Subcutaneous abdominal adipose tissue (tissue), 5 donors: ENCODE measurements around the gene METAP2.
"Not testable (repeated sequence)": the region's sequence is repeated elsewhere in the genome, so short reads cannot be mapped to it uniquely, and the experiment has no call there.

ENCODE experiments used
- H3K27ac ChIP-seq: one replicate; pipeline ENCODE4 v1.7.0; 2013; ENCODE audit warnings: low read depth, mild to moderate bottlenecking, inconsistent platforms, low read length, moderate library complexity
- H3K27me3 ChIP-seq, 5 donors: one replicate each; pipeline ENCODE4 v1.7.0; 2013; ENCODE audit warnings: low read length in 5 of 5, inconsistent platforms in 1 of 5; ENCODE audit not compliant: control insufficient read depth in 5 of 5, insufficient read depth in 4 of 5
- H3K36me3 ChIP-seq, 5 donors: one replicate each; pipeline ENCODE4 v1.7.0; 2013; ENCODE audit warnings: low read length in 5 of 5; ENCODE audit not compliant: control insufficient read depth in 5 of 5, insufficient read depth in 5 of 5
- H3K4me1 ChIP-seq, 5 donors: one replicate each; pipeline ENCODE4 v1.7.0; 2013; ENCODE audit warnings: low read length in 5 of 5, mild to moderate bottlenecking in 3 of 5, moderate library complexity in 1 of 5; ENCODE audit not compliant: control insufficient read depth in 5 of 5, insufficient read depth in 5 of 5
- H3K4me3 ChIP-seq, 5 donors: one replicate each; pipeline ENCODE4 v1.7.0; 2013; ENCODE audit warnings: low read length in 5 of 5, low read depth in 1 of 5
- H3K9ac ChIP-seq, 5 donors: one replicate each; pipeline ENCODE4 v1.7.0; 2013; ENCODE audit warnings: low read length in 5 of 5, mild to moderate bottlenecking in 4 of 5, moderate library complexity in 3 of 5
- H3K9me3 ChIP-seq, 5 donors: one replicate each; pipeline ENCODE4 v1.7.0; 2013; ENCODE audit warnings: low read length in 5 of 5; ENCODE audit not compliant: control insufficient read depth in 5 of 5
- donor health status: healthy.
- donor health status: healthy.
- donor health status: healthy.
- donor health status: healthy.
- donor health status: healthy.

The METAP2 gene

GRCh38 chr12:95481072-95481471, 7.1 kb downstream of the METAP2 start:
- H3K4me1 ChIP-seq, result peaks cover 0 to 18% (median 3%) of the 10 kb centered on the region in 5 donors
- no peak overlapping the region for H3K27ac ChIP-seq
- no peak overlapping the region for H3K9ac ChIP-seq
- peaks cover 15 to 27% (median 25%) of the 10 kb centered on the region in 5 donors for H3K36me3 ChIP-seq
- H3K4me3 ChIP-seq, result no peak overlapping the region
- H3K27me3 ChIP-seq, result no peaks in the 10 kb centered on the region
- H3K9me3 ChIP-seq, result no peaks in the 10 kb centered on the region

- H3K27me3 ChIP-seq, result no peaks in the 10 kb centered on the region
- H3K4me1 ChIP-seq, result peaks cover 0 to 18% (median 3%) of the 10 kb centered on the region in 5 donors
- no peak overlapping the region for H3K27ac ChIP-seq
- H3K4me3 ChIP-seq, result no peak overlapping the region
- H3K9me3 ChIP-seq, result no peaks in the 10 kb centered on the region
- H3K9ac ChIP-seq, result no peak overlapping the region
- peaks cover 20 to 35% (median 24%) of the 10 kb centered on the region in 5 donors for H3K36me3 ChIP-seq
These were observed 7.9 kb downstream of the METAP2 start for GRCh38 chr12:95481888-95482287.

GRCh38 chr12:95482564-95482963, 8.6 kb downstream of the METAP2 start:
- H3K4me1 ChIP-seq, result peaks cover 0 to 18% (median 3%) of the 10 kb centered on the region in 5 donors
- H3K27ac ChIP-seq, H3K4me3 ChIP-seq, H3K9ac ChIP-seq, H3K27me3 ChIP-seq, H3K9me3 ChIP-seq: not testable (repeated sequence)
- peaks cover 19 to 34% (median 25%) of the 10 kb centered on the region in 5 donors for H3K36me3 ChIP-seq

- Histone ChIP-seq H3K27ac (no peak overlapping the region), H3K9me3 (no peaks in the 10 kb centered on the region), H3K4me1 (peaks cover 0 to 18% (median 0%) of the 10 kb centered on the region in 5 donors), H3K4me3 (no peak overlapping the region), H3K9ac (no peak overlapping the region), H3K36me3 (peaks cover 16 to 28% (median 18%) of the 10 kb centered on the region in 5 donors), H3K27me3 (no peaks in the 10 kb centered on the region)
These were observed 10.6 kb downstream of the METAP2 start for GRCh38 chr12:95484524-95484923.

GRCh38 chr12:95487024-95487423, 13.1 kb downstream of the METAP2 start:
- no peak overlapping the region for H3K4me3 ChIP-seq
- H3K27me3 ChIP-seq, result no peaks in the 10 kb centered on the region
- no peak overlapping the region for H3K9ac ChIP-seq
- peaks cover 0 to 6% (median 0%) of the 10 kb centered on the region in 5 donors for H3K4me1 ChIP-seq
- no peak overlapping the region for H3K27ac ChIP-seq
- no peaks in the 10 kb centered on the region for H3K9me3 ChIP-seq
- H3K36me3 ChIP-seq, result peaks cover 21 to 40% (median 27%) of the 10 kb centered on the region in 5 donors

GRCh38 chr12:95492462-95492861, 18.5 kb downstream of the METAP2 start:
- H3K9me3 ChIP-seq, result no peaks in the 10 kb centered on the region
- no peaks in the 10 kb centered on the region for H3K27me3 ChIP-seq
- H3K4me1 ChIP-seq, result no peaks in the 10 kb centered on the region
- peaks cover 41 to 57% (median 45%) of the 10 kb centered on the region in 5 donors for H3K36me3 ChIP-seq
- no peak overlapping the region for H3K4me3 ChIP-seq
- H3K27ac ChIP-seq, result no peak overlapping the region
- no peak overlapping the region for H3K9ac ChIP-seq

- Histone ChIP-seq H3K27ac (no peak overlapping the region), H3K36me3 (peaks cover 42 to 66% (median 58%) of the 10 kb centered on the region in 5 donors), H3K9ac (no peak overlapping the region), H3K9me3 (no peaks in the 10 kb centered on the region), H3K27me3 (no peaks in the 10 kb centered on the region), H3K4me3 (no peak overlapping the region), H3K4me1 (no peaks in the 10 kb centered on the region)
These were observed 20.9 kb downstream of the METAP2 start for GRCh38 chr12:95494888-95495287.

GRCh38 chr12:95495433-95495832, 21.5 kb downstream of the METAP2 start:
- no peak overlapping the region for H3K4me3 ChIP-seq
- no peaks in the 10 kb centered on the region for H3K9me3 ChIP-seq
- no peak overlapping the region for H3K27ac ChIP-seq
- no peaks in the 10 kb centered on the region for H3K27me3 ChIP-seq
- H3K4me1 ChIP-seq, result no peaks in the 10 kb centered on the region
- peaks cover 42 to 66% (median 58%) of the 10 kb centered on the region in 5 donors for H3K36me3 ChIP-seq
- no peak overlapping the region for H3K9ac ChIP-seq

- Histone ChIP-seq H3K27ac (no peak overlapping the region), H3K36me3 (peaks cover 35 to 60% (median 50%) of the 10 kb centered on the region in 5 donors), H3K4me3 (no peak overlapping the region), H3K4me1 (no peaks in the 10 kb centered on the region), H3K9me3 (no peaks in the 10 kb centered on the region), H3K27me3 (no peaks in the 10 kb centered on the region), H3K9ac (no peak overlapping the region)
These were observed 23.1 kb downstream of the METAP2 start for GRCh38 chr12:95497031-95497430.

- H3K4me1 ChIP-seq, result no peaks in the 10 kb centered on the region
- H3K9ac ChIP-seq, result no peak overlapping the region
- H3K27ac ChIP-seq, result no peak overlapping the region
- H3K4me3 ChIP-seq, result no peak overlapping the region
- no peaks in the 10 kb centered on the region for H3K27me3 ChIP-seq
- no peaks in the 10 kb centered on the region for H3K9me3 ChIP-seq
- H3K36me3 ChIP-seq, result peaks cover 42 to 66% (median 54%) of the 10 kb centered on the region in 5 donors
These were observed 25.0 kb downstream of the METAP2 start for GRCh38 chr12:95498968-95499367.

GRCh38 chr12:95499772-95500171, 25.8 kb downstream of the METAP2 start:
- H3K9ac ChIP-seq, result no peak overlapping the region
- peaks cover 37 to 66% (median 59%) of the 10 kb centered on the region in 5 donors for H3K36me3 ChIP-seq
- no peaks in the 10 kb centered on the region for H3K9me3 ChIP-seq

More at GRCh38 chr12:95499772-95500171, 25.8 kb downstream of the METAP2 start:
- Histone ChIP-seq H3K4me1 (no peaks in the 10 kb centered on the region), H3K27ac (no peak overlapping the region), H3K4me3 (no peak overlapping the region), H3K27me3 (no peaks in the 10 kb centered on the region)
